Body of pancreas (tissue), 4 donors: ENCODE measurements around the gene VGLL1. TPM values are rescaled to one million over a fixed set of nuclear protein-coding genes. Genes with fewer than 3 reads are reported as not detected.

Experiments used
- ATAC-seq: fragments of 150-250 bp; one replicate; pipeline ENCODE4 v1.9.1; 2016
- DNase-seq, 4 donors: peaks; one replicate each; pipeline ENCODE4 v3.0.0-alpha.2; 2019
- H3K27ac ChIP-seq, 4 donors: fragments of 200-600 bp; sonication (generic); 1 replicate in 3 of 4; 2 replicates in 1 of 4; pipeline versions ENCODE4 v1.5.1 to v1.6.1; 2016 to 2019; ENCODE audit warnings: mild to moderate bottlenecking in 1 of 4, mixed read lengths in 1 of 4, moderate library complexity in 1 of 4
- H3K27me3 ChIP-seq, 2 donors: fragments of 200-600 bp; sonication (generic); one replicate each; pipeline ENCODE4 v1.6.0; 2016; ENCODE audit warnings: mild to moderate bottlenecking in 1 of 2
- H3K36me3 ChIP-seq, 2 donors: fragments of 200-600 bp; sonication (generic); replicated peaks in 1 of 2; 2 replicates each; pipeline ENCODE4 v1.5.1; 2016; ENCODE audit warnings: low read depth in 2 of 2; ENCODE audit not compliant: insufficient read depth in 1 of 2
- H3K4me1 ChIP-seq: fragments of 200-600 bp; sonication (generic); one replicate; pipeline ENCODE4 v1.6.0; 2016
- H3K4me3 ChIP-seq, 2 donors: fragments of 200-600 bp; sonication (generic); 1 replicate in 1 of 2; 2 replicates in 1 of 2; pipeline ENCODE4 v1.5.1; 2016 to 2019
- H3K9me3 ChIP-seq, 3 donors: fragments of 200-600 bp; sonication (generic); 1 replicate in 2 of 3; 2 replicates in 1 of 3; pipeline ENCODE4 v1.5.1; 2016
- CTCF ChIP-seq, 7 experiments: fragments of 450-650 bp in 4 of 7; fragments of 200-600 bp in 3 of 7; sonication (generic) in 3 of 7; IDR thresholded peaks; one replicate each; pipeline ENCODE4 v1.5.1; 2016 to 2019; ENCODE audit warnings: antibody characterized with exemption in 7 of 7
- POLR2A ChIP-seq, 3 donors: fragments of 450-650 bp; IDR thresholded peaks; one replicate each; pipeline ENCODE4 v1.6.1; 2016; ENCODE audit warnings: antibody characterized with exemption in 3 of 3, mild to moderate bottlenecking in 2 of 3
- WGBS, 2 donors: methylation state at CpG; one replicate each; pipeline ENCODE4 v1.1.5; 2017; 5-methylcytosine and 5-hydroxymethylcytosine counted together
- intact Hi-C: fragments of 100-400 bp; cut with DNase I; formaldehyde crosslinking; loops from one replicate; pipeline ENCODE4 v1.15.1; 2023
- total RNA-seq, 2 donors: library from RNA; depleted of rRNA; stranded (reverse); fragments of >200 nt; gene quantifications; one replicate each; pipeline ENCODE4 v1.1.0, GENCODE V29; 2016

Gene VGLL1
- total RNA-seq, 2 donors from 2014 or later, result 1.0 TPM; not detected in 1

GRCh38 chrX:136495043-136495442 is 37.0 kb upstream of the VGLL1 start:
- Histone ChIP-seq H3K27me3 (no peaks in the 10 kb centered on the region), H3K9me3 (no peaks in the 10 kb centered on the region), H3K4me1 (peaks cover 11% of the 10 kb centered on the region), H3K27ac (no peak overlapping the region), H3K4me3 (no peak overlapping the region), H3K36me3 (no peaks in the 10 kb centered on the region)
- TF ChIP-seq POLR2A (IDR thresholded peaks at IDR 0.05) (no peak), CTCF (IDR thresholded peaks at IDR 0.05) (no peak)
- ATAC-seq, result no peak
- WGBS, 2 donors, result 76 to 77% methylated on average over 4 of the region's 4 CpGs
- intact Hi-C loops, result no loop called here
- DNase-seq, result no peak

GRCh38 chrX:136496186-136496763 is 35.7 kb upstream of the VGLL1 start:
- Histone ChIP-seq H3K27me3 (no peaks in the 10 kb centered on the region), H3K27ac (peak overlapping the region; percentile 79 to 97 (median 89)), H3K9me3 (no peaks in the 10 kb centered on the region), H3K4me3 (peak overlapping the region; percentile 7 to 22), H3K4me1 (peaks cover 11% of the 10 kb centered on the region), H3K36me3 (no peaks in the 10 kb centered on the region)
- WGBS, 2 donors, result 0 to 4% methylated on average over 11 to 13 of the region's 13 CpGs
- intact Hi-C loops, result no loop called here
- DNase-seq (no peak), ATAC-seq (no peak)
- TF ChIP-seq CTCF (IDR thresholded peaks at IDR 0.05) (no peak), POLR2A (IDR thresholded peaks at IDR 0.05) (no peak)

GRCh38 chrX:136496764-136497555 is 35.1 kb upstream of the VGLL1 start:
- intact Hi-C loops, result no loop called here
- no peaks in the 10 kb centered on the region for H3K36me3 ChIP-seq
- TF ChIP-seq POLR2A (IDR thresholded peaks at IDR 0.05), result peak; percentile 31 to 42 (median 41)
- peak in 1 of 7 experiments; percentile 3 for TF ChIP-seq CTCF (IDR thresholded peaks at IDR 0.05)
- peak; percentile 92 for ATAC-seq
- peak; percentile 76 to 87 (median 82) for DNase-seq
- H3K4me1 ChIP-seq, result peaks cover 11% of the 10 kb centered on the region
- H3K27me3 ChIP-seq, result no peaks in the 10 kb centered on the region
- H3K9me3 ChIP-seq, result no peaks in the 10 kb centered on the region
- peak overlapping the region; percentile 22 to 60 for H3K4me3 ChIP-seq
- 0% methylated on average over 7 to 33 of the region's 111 CpGs for WGBS, 2 donors
- peak overlapping the region; percentile 79 to 97 (median 89) for H3K27ac ChIP-seq

GRCh38 chrX:136497556-136498052 is 34.4 kb upstream of the VGLL1 start, which contains the start of gene HTATSF1:
HTATSF1 (plus strand) TSS chrX:136497592; CDS start chrX:136497685, 93 bp downstream.
- intact Hi-C loops, result no loop called here
- Histone ChIP-seq H3K27me3 (no peaks in the 10 kb centered on the region), H3K4me1 (peaks cover 11% of the 10 kb centered on the region), H3K27ac (peak within 1 kb of the TSS; percentile 79 to 97 (median 89)), H3K36me3 (no peaks in the 10 kb centered on the region), H3K4me3 (peak within 1 kb of the TSS; percentile 27 to 60), H3K9me3 (no peaks in the 10 kb centered on the region)
- TF ChIP-seq CTCF (IDR thresholded peaks at IDR 0.05) (no peak), POLR2A (IDR thresholded peaks at IDR 0.05) (no peak)
- ATAC-seq (peak; percentile 7), DNase-seq (no peak)
- 0 to 4% methylated on average over 4 to 24 of the region's 35 CpGs for WGBS, 2 donors
